GM19463 (cell line): ENCODE data around the gene ILDR2.
A peak's percentile ranks its signal among the peaks of the same experiment; 100 is the strongest.

Source experiments
- ATAC-seq: cut with Tn5 transposase; IDR thresholded peaks from one replicate; pipeline ENCODE4 v1.9.1; 2021; ENCODE audit warnings: mild to moderate bottlenecking, moderate library complexity; ENCODE audit not compliant: unreplicated experiment

The ILDR2 gene

DNA sequence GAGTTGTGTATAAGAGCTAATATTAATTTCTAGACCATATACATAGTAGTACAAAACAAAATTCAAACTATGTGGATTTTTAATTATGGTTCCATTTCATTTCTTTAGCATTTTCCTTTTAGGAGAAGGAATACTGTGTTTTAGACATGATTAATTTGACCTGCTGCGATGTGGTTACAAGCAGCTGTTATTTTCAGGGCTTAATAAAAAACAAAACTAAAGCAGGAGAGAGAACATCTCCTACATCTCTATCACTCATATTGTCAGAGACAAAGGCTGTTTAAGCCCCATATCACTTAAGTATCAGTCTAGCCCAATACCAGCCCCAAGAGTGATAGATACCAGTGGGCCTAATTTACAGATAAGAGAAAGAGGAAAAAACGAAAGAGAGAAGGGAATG lies 47.6 kb downstream of the ILDR2 start:
- no peak for ATAC-seq

DNA sequence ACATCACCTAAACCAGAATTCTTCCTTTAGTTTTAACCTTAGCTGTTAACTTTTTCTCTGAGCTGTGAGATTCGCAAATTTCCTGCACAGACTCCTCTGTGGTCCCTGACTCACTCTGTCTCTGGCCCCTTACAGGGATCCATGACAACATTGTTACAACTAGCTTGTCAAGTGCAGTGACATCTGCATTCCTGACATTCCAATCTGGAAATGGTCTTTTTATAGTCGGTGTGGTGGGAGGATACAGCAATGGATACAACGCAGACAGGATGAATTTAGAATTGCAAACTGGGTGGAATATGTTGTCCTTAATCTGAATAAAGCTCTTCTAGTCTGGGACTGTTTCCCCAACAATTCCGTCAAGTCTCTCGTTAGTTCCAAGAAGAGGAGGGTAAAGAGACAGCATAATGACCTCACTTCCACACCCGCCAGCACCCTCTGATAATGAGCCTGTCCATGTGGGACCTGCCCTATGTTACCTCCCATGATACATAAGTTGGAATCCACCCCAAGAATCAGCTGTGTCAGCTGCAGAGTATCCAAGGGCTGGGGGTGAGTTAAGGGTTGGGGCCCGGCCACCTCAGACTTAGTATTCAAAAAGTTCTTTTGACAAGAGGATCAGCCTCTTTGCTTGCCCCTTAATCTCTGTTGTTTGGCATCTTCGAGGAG lies 49.4 kb downstream of the ILDR2 start:
- ATAC-seq = no peak

DNA sequence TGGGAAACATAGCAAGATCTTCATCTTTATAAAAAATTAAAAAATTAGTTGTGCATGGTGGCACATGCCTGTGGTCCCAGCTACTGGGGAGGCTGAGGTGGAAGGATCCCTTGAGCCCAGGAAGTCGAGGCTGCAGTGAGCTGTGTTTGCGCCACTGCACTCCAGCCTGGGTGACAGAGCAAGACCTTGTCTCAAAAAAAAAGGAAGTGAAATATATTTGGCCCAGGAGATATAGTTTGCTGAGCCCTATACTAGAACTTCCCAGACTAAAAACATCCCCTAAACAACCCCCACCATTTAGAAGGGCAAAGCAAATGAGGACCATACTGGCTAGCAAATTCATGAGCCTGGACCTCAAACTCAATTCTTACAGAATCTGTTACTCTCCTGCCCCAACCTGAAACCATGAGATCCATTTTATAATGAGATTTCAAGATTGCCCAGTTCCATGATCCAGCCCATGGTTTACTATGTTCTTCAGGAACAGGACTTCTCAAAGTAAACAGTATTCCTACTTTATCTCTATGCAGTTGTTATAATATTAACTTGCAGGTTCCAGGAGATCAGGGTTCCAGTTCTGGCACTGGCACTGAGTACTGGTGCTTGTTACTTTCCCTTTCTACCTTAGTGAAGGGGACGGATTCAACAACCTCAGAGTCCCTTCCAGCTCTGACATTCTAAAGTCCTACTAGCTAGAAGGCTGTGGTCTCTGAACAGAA lies 50.4 kb downstream of the ILDR2 start:
- peak; percentile 67 for ATAC-seq

DNA sequence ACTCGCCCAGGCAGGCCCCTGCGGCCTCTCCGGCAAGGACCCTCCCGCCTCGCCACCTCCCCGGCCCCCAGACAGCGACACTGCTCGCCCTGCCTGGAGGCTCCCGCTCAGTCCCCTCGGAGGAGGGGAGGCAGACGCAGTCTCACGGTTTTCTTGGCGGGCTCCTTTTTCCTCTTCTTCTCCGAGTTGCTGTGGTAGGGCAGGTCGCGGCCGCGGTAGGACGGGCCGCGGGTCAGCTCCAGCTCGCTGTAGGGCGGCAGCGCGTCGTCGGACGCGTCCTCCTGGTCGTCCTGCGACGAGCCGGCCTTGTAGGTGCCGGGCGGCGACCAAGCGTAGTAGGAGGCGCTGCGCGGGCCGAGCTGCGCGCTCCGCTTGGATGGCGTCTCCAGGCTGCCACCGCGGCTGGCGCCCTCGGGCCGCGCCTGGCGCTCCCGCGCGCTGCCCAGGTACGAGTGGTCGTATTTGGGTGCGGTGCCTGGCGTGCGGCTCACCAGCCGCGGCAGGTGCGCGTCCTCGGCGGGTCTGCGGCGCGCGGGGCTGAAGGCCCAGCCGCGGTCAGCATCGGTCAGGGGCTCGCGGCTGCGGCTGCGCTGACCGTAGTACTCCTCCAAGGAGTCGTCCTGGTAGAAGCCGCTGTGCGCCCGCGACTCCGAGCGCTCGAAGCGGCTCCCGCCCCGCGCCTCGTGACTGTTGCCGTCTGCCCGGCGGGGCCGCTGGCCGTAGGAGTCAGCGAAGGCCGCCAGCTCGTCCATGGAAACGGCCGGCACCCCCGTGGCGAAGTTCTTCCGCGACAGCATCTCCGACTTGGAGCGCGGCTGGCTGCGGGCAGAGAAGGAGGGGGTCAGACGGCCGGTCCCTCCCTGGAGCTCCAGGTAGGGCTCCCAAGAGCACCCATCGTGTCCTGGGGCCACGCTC lies 54.5 kb downstream of the ILDR2 start:
- peak; percentile 59 for ATAC-seq

DNA sequence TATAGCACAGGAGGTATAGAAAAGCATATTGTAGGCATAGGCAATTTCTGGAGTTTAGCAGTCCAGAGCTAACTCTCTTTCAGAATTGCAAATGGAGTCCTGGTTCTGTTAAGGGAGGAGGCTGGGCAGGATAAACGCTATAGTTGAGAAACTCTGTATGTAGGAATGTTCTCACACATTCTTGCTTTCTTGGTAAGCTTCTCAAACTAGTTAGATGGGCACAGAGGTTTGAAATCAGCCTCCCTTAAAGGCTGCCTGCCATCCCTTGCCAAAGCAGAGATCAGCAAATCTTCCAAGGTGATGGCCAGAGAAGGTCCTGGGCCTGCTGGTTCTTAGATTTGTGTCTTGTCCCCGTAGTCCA lies 56.4 kb downstream of the ILDR2 start:
- no peak for ATAC-seq

DNA sequence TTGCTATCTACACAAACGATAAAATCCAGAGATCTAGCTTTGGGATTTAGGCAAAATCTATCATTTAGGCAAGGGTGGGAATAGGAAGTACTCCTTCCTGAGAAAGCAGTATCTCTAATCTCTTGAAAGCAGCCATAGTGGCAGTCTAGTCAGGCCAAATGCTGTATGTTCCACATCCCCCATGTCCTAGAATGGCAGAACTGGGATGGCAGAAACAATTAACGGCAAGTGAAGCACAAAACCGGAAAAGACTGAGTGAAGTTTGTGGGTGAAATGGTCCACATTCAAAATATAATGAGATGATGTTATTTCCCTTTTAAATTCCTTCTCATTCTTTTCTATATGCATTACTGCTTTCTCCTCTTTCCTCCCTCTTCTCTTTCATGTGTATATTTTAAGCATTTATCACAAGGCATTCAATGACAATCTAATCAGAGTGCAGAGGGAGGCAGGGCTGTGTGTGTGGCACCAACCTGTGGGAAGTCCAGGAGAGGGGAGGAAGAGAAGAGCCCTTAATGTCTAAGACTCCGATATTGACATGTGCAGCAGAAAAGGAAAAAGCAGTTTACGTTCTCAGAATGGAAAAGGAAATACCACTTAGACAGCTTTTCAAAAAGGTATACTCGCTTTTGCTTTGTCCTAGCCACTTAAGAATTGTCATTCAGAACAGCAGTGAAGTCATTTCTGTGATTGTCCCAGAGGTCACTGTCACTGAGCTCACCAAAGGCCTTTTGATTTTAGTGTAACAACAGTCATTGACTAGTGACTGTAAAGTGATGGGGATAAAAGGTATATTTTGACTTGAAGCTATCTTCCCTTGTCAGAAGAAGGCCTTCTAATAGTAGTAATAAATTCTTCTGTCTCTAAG lies 57.0 kb downstream of the ILDR2 start:
- no peak for ATAC-seq

DNA sequence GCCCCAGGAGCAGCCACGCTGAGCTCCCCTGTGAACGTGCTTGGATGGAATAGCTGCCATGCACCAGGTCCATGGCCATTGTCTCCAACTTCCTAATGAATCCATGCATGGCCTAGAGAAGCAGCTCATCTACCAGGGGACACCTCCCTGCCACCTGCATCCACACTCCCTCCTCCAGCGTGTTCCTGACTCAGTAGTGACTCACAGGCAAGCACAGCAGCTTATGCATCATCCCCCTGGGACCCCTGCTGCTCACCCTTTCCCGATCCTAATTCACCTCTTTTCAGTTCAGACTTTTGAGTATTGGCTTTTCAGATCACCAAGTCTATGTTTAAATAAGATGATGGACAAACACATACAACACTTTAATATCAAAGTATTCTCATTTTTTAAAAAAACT lies 59.4 kb downstream of the ILDR2 start:
- ATAC-seq = no peak

DNA sequence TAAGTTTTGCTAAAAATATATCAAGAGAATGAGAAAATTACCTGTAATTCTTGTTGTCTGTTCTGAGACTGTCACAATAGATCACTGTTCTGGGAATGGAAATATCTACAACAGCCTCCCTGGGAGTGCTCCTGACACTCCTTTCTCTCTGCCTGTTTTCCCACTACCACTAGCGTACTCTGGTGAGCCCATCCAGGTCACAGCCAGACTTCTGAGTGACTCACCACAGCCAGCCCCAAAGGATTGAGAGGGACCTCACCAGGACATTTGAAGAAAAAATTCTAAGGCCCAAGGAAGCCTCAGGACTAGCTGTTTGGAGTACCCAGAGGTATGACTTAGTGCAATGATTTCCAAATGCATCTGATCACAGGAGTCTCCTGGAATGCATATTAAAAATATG lies 60.3 kb downstream of the ILDR2 start:
- no peak for ATAC-seq

DNA sequence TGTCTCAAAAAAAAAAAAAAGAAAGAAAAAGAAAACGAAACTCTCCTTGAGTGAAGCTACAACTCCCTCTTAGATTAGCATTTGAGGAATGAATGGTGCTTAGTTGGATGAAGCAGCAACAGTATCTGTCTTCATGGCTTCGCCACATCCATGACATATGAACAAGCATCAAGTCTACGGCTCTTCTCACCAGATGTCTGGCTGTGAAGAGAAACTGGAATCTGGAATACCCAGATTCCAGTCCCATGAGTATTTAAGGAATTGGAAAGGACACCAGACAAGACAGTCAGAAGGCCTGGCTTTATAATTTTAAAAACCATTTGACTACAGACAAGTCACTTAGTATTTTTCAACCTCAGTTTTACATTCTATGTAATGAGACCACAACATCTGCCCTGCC lies 61.2 kb downstream of the ILDR2 start:
- ATAC-seq = no peak

DNA sequence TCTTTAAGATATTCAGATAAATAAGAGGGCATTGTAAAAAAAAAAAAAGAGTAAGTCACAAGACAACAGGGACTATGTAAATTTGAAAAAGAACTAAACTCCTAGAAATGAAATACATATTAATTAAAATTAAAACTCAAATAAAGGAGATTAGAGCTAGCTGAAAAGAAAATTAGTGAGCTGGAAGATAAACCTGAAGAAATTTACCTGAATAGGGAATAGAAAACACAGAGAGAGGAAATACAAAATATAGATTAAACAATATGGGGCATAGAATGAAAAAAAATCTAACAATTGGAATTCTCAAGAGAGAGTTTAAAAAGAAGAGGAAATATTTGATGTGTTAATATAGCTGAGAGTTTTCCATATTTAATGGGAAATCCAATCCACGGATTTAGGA lies 63.7 kb downstream of the ILDR2 start:
- ATAC-seq = no peak

DNA sequence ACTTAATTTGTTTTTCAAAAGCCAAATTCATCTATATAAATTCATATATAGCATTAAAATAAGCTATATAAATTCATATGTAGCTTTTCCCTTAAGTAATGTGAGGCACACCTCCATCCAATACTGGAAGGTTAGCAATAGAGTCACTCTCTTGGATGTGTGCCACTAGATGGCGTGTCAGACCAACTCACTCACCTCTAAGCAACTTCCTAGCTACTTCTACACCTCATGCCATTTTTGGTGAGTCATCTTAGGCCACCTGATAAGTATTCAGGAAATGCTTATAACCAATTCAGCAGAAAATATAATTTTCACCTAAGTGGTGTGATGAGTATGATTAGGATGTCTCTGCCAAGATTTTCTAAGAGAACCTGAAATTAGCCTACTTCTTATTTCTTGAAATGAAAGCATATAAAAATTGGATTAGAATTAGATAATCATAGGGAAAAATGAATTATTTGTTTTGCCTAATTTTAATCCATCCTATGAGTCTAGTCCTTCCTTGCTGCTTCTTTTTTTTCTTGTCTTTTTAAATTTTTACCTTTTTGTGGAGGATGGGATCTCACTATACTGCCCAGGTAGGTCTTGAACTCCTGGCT lies 64.8 kb downstream of the ILDR2 start:
- ATAC-seq = peak; percentile 96

DNA sequence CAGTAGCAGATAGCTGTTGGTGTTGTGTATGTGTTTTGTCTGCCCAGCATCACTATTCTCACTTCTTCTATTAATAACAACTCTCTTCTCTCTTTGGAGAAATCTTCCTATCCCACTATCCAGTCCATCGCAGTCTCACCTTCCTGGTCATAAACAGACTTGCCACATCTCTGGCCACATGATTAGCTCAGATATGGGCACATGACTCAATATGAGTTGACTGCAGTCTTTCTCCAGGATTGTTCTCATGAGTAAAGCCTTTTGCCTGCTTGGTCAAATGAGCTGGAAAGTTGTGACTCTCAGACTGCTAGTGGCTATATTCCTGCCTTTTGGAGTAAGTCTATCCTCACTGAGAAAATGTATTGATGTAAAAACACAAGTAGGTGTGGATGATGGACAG lies 66.4 kb downstream of the ILDR2 start:
- ATAC-seq = no peak

DNA sequence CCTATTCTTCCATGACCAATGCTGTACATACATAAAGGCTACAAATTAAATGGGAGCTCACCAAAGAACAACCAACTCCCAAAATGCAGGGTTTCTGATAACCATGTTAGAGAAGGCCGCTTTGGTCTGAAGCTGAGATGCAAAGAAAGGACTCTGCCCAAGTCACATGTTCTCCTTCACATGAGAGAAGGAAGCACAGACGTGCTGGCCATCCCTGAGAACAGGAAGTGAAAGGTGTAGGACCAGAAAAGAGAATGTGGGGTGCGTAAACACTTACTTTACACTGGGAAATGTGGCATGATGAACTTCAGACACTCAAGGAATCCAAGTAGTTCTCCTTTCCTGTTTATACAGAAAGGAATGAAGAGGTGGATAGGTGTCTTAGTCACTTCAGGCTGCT lies 67.6 kb downstream of the ILDR2 start:
- peak; percentile 48 for ATAC-seq

DNA sequence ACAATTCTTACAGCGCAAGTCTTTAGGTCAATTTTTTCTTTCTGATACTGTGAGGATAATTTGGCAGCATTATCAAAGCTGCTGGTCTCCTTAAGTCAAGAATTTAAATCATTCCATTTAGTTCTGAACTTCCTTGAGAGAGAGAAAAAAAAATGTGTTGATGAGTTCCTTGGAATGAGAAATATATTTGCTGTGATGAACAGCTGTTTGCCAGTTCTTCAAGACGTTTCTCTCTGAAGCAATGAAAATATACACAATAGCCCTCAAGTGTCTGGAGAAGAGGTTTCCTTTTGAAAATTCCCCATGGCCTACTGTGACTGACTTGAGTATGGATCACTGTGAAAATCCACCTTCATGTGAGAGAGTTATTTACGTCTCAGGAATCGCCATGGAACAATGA lies 68.3 kb downstream of the ILDR2 start:
- no peak for ATAC-seq

DNA sequence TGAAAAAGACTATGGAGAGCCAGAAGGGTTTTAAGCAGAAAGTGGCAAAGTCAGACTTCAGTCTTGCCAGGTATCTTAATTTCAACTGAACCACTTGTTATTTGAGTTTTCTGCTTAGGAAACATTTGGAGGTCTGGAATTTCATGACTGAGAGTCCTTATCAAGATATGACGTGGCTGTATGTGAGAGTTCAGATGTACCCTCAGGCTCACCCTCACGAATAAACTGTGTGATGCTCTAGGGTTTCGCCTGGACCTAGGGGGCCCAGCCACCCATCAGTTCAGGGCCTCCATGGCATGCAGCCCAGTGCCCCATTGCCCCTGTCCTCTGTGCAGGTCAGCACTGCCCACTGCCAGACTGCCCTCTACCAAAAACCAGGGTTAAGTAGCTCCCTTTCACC lies 68.7 kb downstream of the ILDR2 start:
- ATAC-seq = no peak

DNA sequence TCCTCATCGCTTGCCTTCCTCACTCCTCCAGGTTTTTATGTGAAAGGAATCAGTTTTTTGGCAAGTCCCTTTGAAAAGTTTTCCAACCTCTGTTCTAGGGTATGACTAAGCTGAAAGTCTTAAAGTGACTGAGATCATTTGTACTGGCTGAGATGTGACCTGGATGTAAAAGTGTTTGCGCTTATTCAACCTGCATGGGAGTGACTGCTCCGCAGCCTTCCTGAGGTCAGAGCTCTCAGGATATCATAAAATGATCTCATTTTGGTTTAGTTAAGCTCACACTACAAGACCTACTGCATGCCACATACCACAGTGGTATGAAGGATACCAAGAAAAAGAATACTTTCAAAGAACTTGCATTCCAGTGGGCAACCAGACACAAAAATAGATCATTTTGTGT lies 69.4 kb downstream of the ILDR2 start:
- no peak for ATAC-seq

DNA sequence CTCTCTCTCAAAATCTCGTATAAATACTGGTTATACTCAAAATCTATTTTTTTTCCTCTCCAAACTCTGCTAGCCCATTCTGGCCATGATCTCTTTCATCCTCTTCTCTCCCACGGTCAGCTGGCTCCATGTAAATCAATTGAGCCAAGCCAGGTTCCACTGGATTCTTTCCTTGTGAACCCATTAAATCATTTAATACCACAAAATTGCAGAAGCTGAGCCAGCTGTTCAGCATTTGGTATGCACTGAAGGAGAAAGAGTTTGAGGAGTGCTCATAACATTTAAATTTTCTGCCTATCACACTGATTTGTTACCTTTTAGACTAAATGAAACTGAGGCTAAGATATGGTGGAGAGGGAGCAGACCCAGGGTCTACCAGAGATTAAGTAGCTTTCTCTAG lies 70.2 kb downstream of the ILDR2 start:
- no peak for ATAC-seq

DNA sequence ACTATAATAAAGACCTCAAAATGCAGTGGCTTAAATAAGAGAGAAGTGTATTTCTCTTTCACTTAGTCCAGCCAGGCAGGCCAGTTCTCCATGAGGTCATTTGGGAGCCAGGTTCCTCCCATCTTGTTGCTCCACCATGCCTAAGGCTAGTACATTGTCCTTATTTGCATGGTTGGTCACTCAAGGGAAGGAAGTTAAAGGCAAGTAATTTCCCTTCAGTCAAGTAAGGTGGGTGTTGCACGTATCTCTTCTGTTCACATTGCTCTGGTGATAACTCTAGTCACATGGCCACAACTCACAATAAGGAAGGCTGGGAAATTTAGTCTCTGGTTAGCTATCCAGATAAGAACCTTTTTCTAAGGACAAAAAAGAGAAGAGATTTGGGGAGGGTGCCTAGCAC lies 72.1 kb downstream of the ILDR2 start:
- no peak for ATAC-seq

DNA sequence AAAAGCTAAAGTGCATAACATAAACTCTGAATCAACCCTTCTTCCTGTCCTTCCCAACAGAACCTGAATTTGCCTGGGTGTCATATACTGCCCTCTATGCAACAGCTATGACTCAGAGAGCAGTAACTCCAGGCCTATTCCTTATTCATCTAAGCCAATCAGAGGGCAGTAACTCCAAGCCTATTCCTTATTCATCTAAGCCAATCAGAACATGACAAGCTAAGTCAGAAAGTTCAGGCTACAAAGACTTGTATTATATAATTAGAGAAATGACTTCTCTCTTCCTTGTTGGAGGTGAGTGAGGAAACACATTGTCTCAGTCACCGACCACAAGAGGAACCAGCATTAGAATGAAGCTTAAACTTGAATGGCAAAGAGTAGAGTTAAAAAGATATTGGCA lies 73.1 kb downstream of the ILDR2 start:
- ATAC-seq = no peak

DNA sequence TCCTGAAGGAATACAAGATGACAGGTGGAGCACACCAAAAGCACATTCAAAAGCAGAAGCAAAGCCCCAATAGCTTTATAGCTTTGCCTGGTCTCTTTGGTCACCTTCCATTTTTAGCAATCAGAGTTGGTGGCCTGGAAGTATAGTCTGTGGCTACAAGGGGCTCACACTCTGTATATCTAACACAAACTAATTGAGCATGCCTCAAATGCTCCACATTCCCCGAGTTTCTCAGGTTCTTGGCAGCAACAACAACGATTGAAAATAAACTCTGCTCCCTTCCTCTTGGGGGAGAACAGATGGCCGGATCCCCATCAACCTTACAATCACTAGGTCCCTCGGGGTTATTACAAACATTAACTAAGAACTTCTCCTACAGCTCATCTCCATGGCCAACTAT lies 74.4 kb downstream of the ILDR2 start:
- ATAC-seq = no peak

DNA sequence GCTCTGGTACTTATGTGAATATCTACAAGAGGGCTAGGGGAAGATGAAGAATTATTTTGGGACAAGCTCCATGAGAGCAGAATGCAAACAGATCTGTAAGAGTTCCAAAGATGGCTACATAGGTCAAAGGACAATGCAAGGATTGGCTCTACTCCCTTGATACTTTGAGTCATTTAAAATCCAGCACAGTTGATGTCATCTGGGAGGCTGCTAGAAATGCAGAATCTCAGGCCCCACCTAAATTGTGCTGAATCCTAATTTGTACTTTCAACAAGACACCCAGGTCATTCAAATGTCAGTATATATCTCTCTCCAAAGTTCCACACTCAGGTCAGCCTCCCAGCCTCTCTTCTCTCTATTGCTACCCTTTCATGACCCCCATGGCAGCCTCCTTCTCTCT lies 75.6 kb downstream of the ILDR2 start:
- ATAC-seq = no peak
